ENCODE data around the gene COG5. TPM values are rescaled to one million over a fixed set of nuclear protein-coding genes. Genes with fewer than 3 reads are reported as not detected.

COG5 gene
- polyA plus RNA-seq, 3 donors: 12.7 to 29.0 (median 28.1) TPM

- H3K4me3 Mint-ChIP-seq: no peak overlapping the region
- DNase-seq: no peak
- H3K79me2 ChIP-seq (ENCODE audit: insufficient read depth, low read length): no peaks in the 10 kb centered on the region
- peaks cover 12% of the 10 kb centered on the region for H4K20me1 ChIP-seq (ENCODE audit: insufficient read depth, low read length)
- H3K9ac ChIP-seq (ENCODE audit: insufficient read depth, low read length, poor library complexity, severe bottlenecking): no peak overlapping the region
- H3K27me3 ChIP-seq (ENCODE audit: control insufficient read depth in 2 of 2, insufficient read depth in 2 of 2, low read length in 2 of 2): no peaks in the 10 kb centered on the region
- no peak overlapping the region for H2AFZ ChIP-seq (ENCODE audit: insufficient read depth, low read depth, low read length, poor library complexity, severe bottlenecking)
- H3K27me3 Mint-ChIP-seq (ENCODE audit: low read depth in 3 of 3): no peaks in the 10 kb centered on the region
- H3K36me3 ChIP-seq (replicated peaks in 1 of 2; ENCODE audit: control insufficient read depth in 1 of 2, insufficient read depth in 2 of 2, low read length in 2 of 2): peaks cover 4 to 12% of the 10 kb centered on the region in 2 donors
- no peak overlapping the region for H3K4me2 ChIP-seq (replicated peaks; ENCODE audit: extremely low read depth, low read length, poor library complexity, severe bottlenecking)
- no peak overlapping the region for H3K27ac Mint-ChIP-seq
- H3K9me3 Mint-ChIP-seq: peaks cover 0 to 3% (median 1%) of the 10 kb centered on the region in 7 donors
- TF ChIP-seq CTCF (IDR thresholded peaks at IDR 0.05): no peak
- H3K27ac ChIP-seq (ENCODE audit: low read depth in 1 of 2, low read length in 2 of 2): no peak overlapping the region
- H3K36me3 Mint-ChIP-seq: peaks cover 12 to 19% of the 10 kb centered on the region in 2 donors
- H3K4me1 ChIP-seq (ENCODE audit: control insufficient read depth in 1 of 2, insufficient read depth in 2 of 2, low read length in 2 of 2): peaks cover 9 to 11% of the 10 kb centered on the region in 2 donors
- intact Hi-C loops (cut with micrococcal nuclease): no loop called here
- H3K4me1 Mint-ChIP-seq: peaks cover 21% of the 10 kb centered on the region
- H3K9me3 ChIP-seq (replicated peaks in 1 of 2; ENCODE audit: control insufficient read depth in 1 of 2, insufficient read depth in 1 of 2, low read length in 2 of 2): peaks cover 0 to 4% of the 10 kb centered on the region in 2 donors
- H3K4me3 ChIP-seq (replicated peaks in 1 of 3; ENCODE audit: low read depth in 2 of 3, low read length in 3 of 3): no peak overlapping the region
Observed at GRCh38 chr7:107503687-107504086, 60.0 kb downstream of the COG5 start.

- H3K27ac Mint-ChIP-seq: no peak overlapping the region
- peaks cover 18% of the 10 kb centered on the region for H3K4me1 Mint-ChIP-seq
- H4K20me1 ChIP-seq (ENCODE audit: insufficient read depth, low read length): peaks cover 16% of the 10 kb centered on the region
Observed at GRCh38 chr7:107502797-107503196, 60.9 kb downstream of the COG5 start.

More at GRCh38 chr7:107502797-107503196, 60.9 kb downstream of the COG5 start:
- H3K9me3 ChIP-seq (replicated peaks in 1 of 2; ENCODE audit: control insufficient read depth in 1 of 2, insufficient read depth in 1 of 2, low read length in 2 of 2): no peaks in the 10 kb centered on the region
- Mint-ChIP-seq H3K27me3 (ENCODE audit: low read depth in 3 of 3) (no peaks in the 10 kb centered on the region), H3K9me3 (peaks cover 0 to under 1% (median 0%) of the 10 kb centered on the region in 7 donors), H3K36me3 (peaks cover 11 to 16% of the 10 kb centered on the region in 2 donors), H3K4me3 (no peak overlapping the region)
- no peak overlapping the region for H3K4me3 ChIP-seq (replicated peaks in 1 of 3; ENCODE audit: low read depth in 2 of 3, low read length in 3 of 3)
- intact Hi-C loops (cut with micrococcal nuclease): no loop called here
- WGBS (ENCODE audit: insufficient coverage): no CpG with 5 or more reads among the region's 2 CpGs
- no peak for TF ChIP-seq CTCF (IDR thresholded peaks at IDR 0.05)
- no peak overlapping the region for H2AFZ ChIP-seq (ENCODE audit: insufficient read depth, low read depth, low read length, poor library complexity, severe bottlenecking)
- no peak overlapping the region for H3K9ac ChIP-seq (ENCODE audit: insufficient read depth, low read length, poor library complexity, severe bottlenecking)
- no peak overlapping the region for H3K27ac ChIP-seq (ENCODE audit: low read depth in 1 of 2, low read length in 2 of 2)
- DNase-seq: no peak
- H3K27me3 ChIP-seq (ENCODE audit: control insufficient read depth in 2 of 2, insufficient read depth in 2 of 2, low read length in 2 of 2): no peaks in the 10 kb centered on the region
- peaks cover 9 to 11% of the 10 kb centered on the region in 2 donors for H3K4me1 ChIP-seq (ENCODE audit: control insufficient read depth in 1 of 2, insufficient read depth in 2 of 2, low read length in 2 of 2)
- no peaks in the 10 kb centered on the region for H3K79me2 ChIP-seq (ENCODE audit: insufficient read depth, low read length)
- peaks cover 4 to 12% of the 10 kb centered on the region in 2 donors for H3K36me3 ChIP-seq (replicated peaks in 1 of 2; ENCODE audit: control insufficient read depth in 1 of 2, insufficient read depth in 2 of 2, low read length in 2 of 2)
- H3K4me2 ChIP-seq (replicated peaks; ENCODE audit: extremely low read depth, low read length, poor library complexity, severe bottlenecking): no peak overlapping the region
